Prostate gland (tissue), 2 donors: ENCODE measurements around the gene CRIP2. TPM values are rescaled to one million over a fixed set of nuclear protein-coding genes. Genes with fewer than 3 reads are reported as not detected.

Experiments
- DNase-seq: peaks from one replicate; pipeline ENCODE4 v3.0.0-alpha.2; 2019; ENCODE audit warnings: low spot score
- H3K27ac ChIP-seq, 2 donors: fragments of 200-600 bp; sonication (generic); 2 replicates each; pipeline ENCODE4 v1.5.1; 2017 to 2019
- H3K27me3 ChIP-seq: fragments of 200-600 bp; sonication (generic); replicated peaks from 2 replicates; pipeline ENCODE4 v1.5.1; 2019; ENCODE audit not compliant: insufficient read depth
- H3K36me3 ChIP-seq, 2 donors: fragments of 200-600 bp; sonication (generic); 1 replicate in 1 of 2; 2 replicates in 1 of 2; pipeline versions ENCODE4 v1.5.1 to v1.8.1; 2017 to 2019
- H3K4me1 ChIP-seq: fragments of 200-600 bp; sonication (generic); replicated peaks from 2 replicates; pipeline ENCODE4 v1.5.1; 2019
- H3K4me3 ChIP-seq, 2 donors: fragments of 200-600 bp; sonication (generic); 2 replicates each; pipeline ENCODE4 v1.5.1; 2017 to 2019
- H3K9me3 ChIP-seq: fragments of 200-600 bp; sonication (generic); 2 replicates; pipeline ENCODE4 v1.5.1; 2017
- CTCF ChIP-seq, 4 experiments: fragments of 200-600 bp in 2 of 4; fragments of 450-650 bp in 2 of 4; sonication (generic) in 2 of 4; IDR thresholded peaks; 1 replicate in 3 of 4; 2 replicates in 1 of 4; pipeline ENCODE4 v1.5.1; 2016 to 2019; ENCODE audit warnings: antibody characterized with exemption in 4 of 4, mild to moderate bottlenecking in 2 of 4, moderate library complexity in 2 of 4
- POLR2A ChIP-seq: fragments of 450-650 bp; IDR thresholded peaks from one replicate; pipeline ENCODE4 v1.6.1; 2016; ENCODE audit warnings: antibody characterized with exemption, mild to moderate bottlenecking
- POLR2AphosphoS5 ChIP-seq: sonication (generic); formaldehyde crosslinking; IDR thresholded peaks from one replicate; pipeline ENCODE4 v1.6.1; 2017; ENCODE audit warnings: antibody characterized with exemption
- WGBS: methylation state at CpG from one replicate; pipeline ENCODE4 v1.1.5; 2018; 5-methylcytosine and 5-hydroxymethylcytosine counted together
- intact Hi-C: fragments of 100-400 bp; cut with DNase I; formaldehyde crosslinking; loops from one replicate; pipeline ENCODE4 v1.14.2; 2022
- total RNA-seq, 2 donors: library from RNA; depleted of rRNA; stranded (reverse); fragments of >200 nt; gene quantifications; one replicate each; pipeline ENCODE4 v1.1.0, GENCODE V29; 2016

Gene CRIP2
- total RNA-seq, 2 donors from 2014 or later, result 86.7 to 134 TPM

- intact Hi-C loops, result no loop called here
Measured at GRCh38 chr14:105499256-105500035, 24.8 kb downstream of the CRIP2 start.

GRCh38 chr14:105500036-105500725 lies 25.6 kb downstream of the CRIP2 start:
- Histone ChIP-seq H3K27me3 (no peaks in the 10 kb centered on the region), H3K4me3 (no peak overlapping the region), H3K27ac (no peak overlapping the region), H3K36me3 (no peaks in the 10 kb centered on the region), H3K4me1 (no peaks in the 10 kb centered on the region), H3K9me3 (no peaks in the 10 kb centered on the region)
- DNase-seq, result no peak
- 75% methylated on average over 18 of the region's 21 CpGs for WGBS
- intact Hi-C loops, result no loop called here
- TF ChIP-seq POLR2A, result no peak
- TF ChIP-seq CTCF (IDR thresholded peaks at IDR 0.05), result no peak
- no peak for TF ChIP-seq POLR2AphosphoS5

More at GRCh38 chr14:105499256-105500035, 24.8 kb downstream of the CRIP2 start:
- no peaks in the 10 kb centered on the region for H3K9me3 ChIP-seq
- TF ChIP-seq POLR2A, result no peak
- TF ChIP-seq CTCF (IDR thresholded peaks at IDR 0.05), result no peak
- TF ChIP-seq POLR2AphosphoS5, result no peak
- H3K27ac ChIP-seq, result no peak overlapping the region
- no peak for DNase-seq
- H3K4me3 ChIP-seq, result no peak overlapping the region
- H3K27me3 ChIP-seq, result no peaks in the 10 kb centered on the region
- 38% methylated on average over 17 of the region's 27 CpGs for WGBS
- H3K4me1 ChIP-seq, result no peaks in the 10 kb centered on the region
- no peaks in the 10 kb centered on the region for H3K36me3 ChIP-seq

- 76% methylated on average over 10 of the region's 10 CpGs for WGBS
- no peaks in the 10 kb centered on the region for H3K9me3 ChIP-seq
- TF ChIP-seq POLR2A (no peak), CTCF (IDR thresholded peaks at IDR 0.05) (no peak), POLR2AphosphoS5 (no peak)
- H3K27ac ChIP-seq, result no peak overlapping the region
- intact Hi-C loops, result no loop called here
- H3K36me3 ChIP-seq, result no peaks in the 10 kb centered on the region
- H3K4me1 ChIP-seq, result no peaks in the 10 kb centered on the region
- no peaks in the 10 kb centered on the region for H3K27me3 ChIP-seq
- no peak for DNase-seq
- H3K4me3 ChIP-seq, result no peak overlapping the region
Measured at GRCh38 chr14:105500726-105501101, 26.1 kb downstream of the CRIP2 start.

GRCh38 chr14:105501504-105502291 lies 27.1 kb downstream of the CRIP2 start:
- Histone ChIP-seq H3K4me3 (no peak overlapping the region), H3K4me1 (no peaks in the 10 kb centered on the region), H3K36me3 (no peaks in the 10 kb centered on the region), H3K9me3 (no peaks in the 10 kb centered on the region), H3K27me3 (no peaks in the 10 kb centered on the region), H3K27ac (no peak overlapping the region)
- TF ChIP-seq POLR2AphosphoS5, result no peak
- TF ChIP-seq POLR2A, result no peak
- no peak for TF ChIP-seq CTCF (IDR thresholded peaks at IDR 0.05)
- no peak for DNase-seq
- intact Hi-C loops, result no loop called here
- WGBS, result 89% methylated on average over 13 of the region's 13 CpGs
